Gastroesophageal sphincter (tissue), 4 donors: ENCODE data around the gene TFF1. TPM values are rescaled to one million over a fixed set of nuclear protein-coding genes. Genes with fewer than 3 reads are reported as not detected.

Source experiments
- ATAC-seq: fragments of 150-250 bp; one replicate; pipeline ENCODE4 v1.9.1; 2016; ENCODE audit warnings: mild to moderate bottlenecking, moderate library complexity
- H3K27ac ChIP-seq, 4 donors: fragments of 200-600 bp; sonication (generic) in 3 of 4; 1 replicate in 3 of 4; 2 replicates in 1 of 4; pipeline ENCODE4 v1.5.1; 2016 to 2019
- H3K27me3 ChIP-seq: fragments of 200-600 bp; sonication (generic); one replicate; pipeline ENCODE4 v1.5.1; 2019
- H3K36me3 ChIP-seq, 2 donors: fragments of 200-600 bp; sonication (generic); one replicate each; pipeline ENCODE4 v1.5.1; 2019; ENCODE audit warnings: control low read depth in 1 of 2
- H3K4me1 ChIP-seq, 3 donors: fragments of 200-600 bp; sonication (generic); 1 replicate in 2 of 3; 2 replicates in 1 of 3; pipeline ENCODE4 v1.5.1; 2016 to 2019; ENCODE audit warnings: control low read depth in 2 of 3
- H3K4me3 ChIP-seq, 2 donors: fragments of 200-600 bp; sonication (generic); one replicate each; pipeline ENCODE4 v1.5.1; 2019; ENCODE audit warnings: mild to moderate bottlenecking in 1 of 2, moderate library complexity in 1 of 2
- H3K9me3 ChIP-seq, 3 donors: fragments of 200-600 bp; sonication (generic); one replicate each; pipeline ENCODE4 v1.5.1; 2017 to 2019; ENCODE audit warnings: control low read depth in 2 of 3
- CTCF ChIP-seq, 4 experiments: fragments of 200-600 bp in 2 of 4; fragments of 450-650 bp in 2 of 4; sonication (generic) in 1 of 4; IDR thresholded peaks; one replicate each; pipeline ENCODE4 v1.5.1; 2017 to 2019; ENCODE audit warnings: antibody characterized with exemption in 4 of 4, mild to moderate bottlenecking in 2 of 4, moderate library complexity in 2 of 4
- EP300 ChIP-seq: sonication (generic); formaldehyde crosslinking; IDR thresholded peaks from one replicate; pipeline ENCODE4 v1.6.1; 2017; ENCODE audit warnings: antibody characterized with exemption, mild to moderate bottlenecking
- POLR2A ChIP-seq, 2 donors: fragments of 450-650 bp; IDR thresholded peaks; one replicate each; pipeline ENCODE4 v1.6.1; 2017; ENCODE audit warnings: antibody characterized with exemption in 2 of 2, mild to moderate bottlenecking in 2 of 2, moderate library complexity in 1 of 2
- POLR2AphosphoS5 ChIP-seq: sonication (generic); formaldehyde crosslinking; IDR thresholded peaks from one replicate; pipeline ENCODE4 v1.6.1; 2017; ENCODE audit warnings: antibody characterized with exemption
- WGBS, 2 donors: methylation state at CpG; one replicate each; pipeline ENCODE4 v1.1.5; 2018; ENCODE audit warnings: low coverage in 1 of 2; 5-methylcytosine and 5-hydroxymethylcytosine counted together
- total RNA-seq, 4 donors: library from RNA; depleted of rRNA; stranded (reverse); fragments of >200 nt; gene quantifications; one replicate each; pipeline ENCODE4 v1.1.0, GENCODE V29; 2016

TFF1 gene
- total RNA-seq, 4 donors from 2014 or later = not detected

- H3K9me3 ChIP-seq = peaks cover 0 to 3% (median 0%) of the 10 kb centered on the region in 3 donors
- WGBS, 2 donors = no CpG with 5 or more reads among the region's 2 CpGs
- no peak for ATAC-seq
Measured at GRCh38 chr21:42348762-42349161, 17.6 kb downstream of the TFF1 start.

GRCh38 chr21:42347601-42348327, 18.6 kb downstream of the TFF1 start:
- Histone ChIP-seq H3K9me3 (no peaks in the 10 kb centered on the region), H3K36me3 (no peaks in the 10 kb centered on the region), H3K27me3 (peaks cover 36% of the 10 kb centered on the region), H3K4me3 (no peak overlapping the region), H3K27ac (no peak overlapping the region), H3K4me1 (no peaks in the 10 kb centered on the region)
- no peak for ATAC-seq
- no peak for TF ChIP-seq POLR2AphosphoS5
- TF ChIP-seq POLR2A (IDR thresholded peaks at IDR 0.05) = no peak
- no peak for TF ChIP-seq EP300
- no peak for TF ChIP-seq CTCF (IDR thresholded peaks at IDR 0.05)
- WGBS, 2 donors = 84 to 94% methylated on average over 9 to 13 of the region's 30 CpGs

More at GRCh38 chr21:42348762-42349161, 17.6 kb downstream of the TFF1 start:
- TF ChIP-seq POLR2A (IDR thresholded peaks at IDR 0.05) (no peak), EP300 (no peak), POLR2AphosphoS5 (no peak), CTCF (IDR thresholded peaks at IDR 0.05) (no peak)
- Histone ChIP-seq H3K4me1 (no peaks in the 10 kb centered on the region), H3K27ac (no peak overlapping the region), H3K4me3 (no peak overlapping the region), H3K36me3 (no peaks in the 10 kb centered on the region), H3K27me3 (peaks cover 37% of the 10 kb centered on the region)

GRCh38 chr21:42346866-42347600, 19.3 kb downstream of the TFF1 start:
- H3K9me3 ChIP-seq = no peaks in the 10 kb centered on the region
- TF ChIP-seq EP300 = no peak
- TF ChIP-seq CTCF (IDR thresholded peaks at IDR 0.05) = no peak
- TF ChIP-seq POLR2AphosphoS5 = no peak
- TF ChIP-seq POLR2A (IDR thresholded peaks at IDR 0.05) = no peak
- H3K4me1 ChIP-seq = no peaks in the 10 kb centered on the region
- H3K27ac ChIP-seq = no peak overlapping the region
- no peak overlapping the region for H3K4me3 ChIP-seq
- no peak for ATAC-seq
- no peaks in the 10 kb centered on the region for H3K36me3 ChIP-seq
- H3K27me3 ChIP-seq = peaks cover 36% of the 10 kb centered on the region
- 70 to 88% methylated on average over 5 to 14 of the region's 30 CpGs for WGBS, 2 donors

GRCh38 chr21:42346441-42346840, 19.9 kb downstream of the TFF1 start:
- Histone ChIP-seq H3K36me3 (no peaks in the 10 kb centered on the region), H3K4me1 (no peaks in the 10 kb centered on the region), H3K27me3 (peaks cover 36% of the 10 kb centered on the region), H3K9me3 (no peaks in the 10 kb centered on the region), H3K27ac (no peak overlapping the region), H3K4me3 (no peak overlapping the region)
- no peak for TF ChIP-seq CTCF (IDR thresholded peaks at IDR 0.05)
- TF ChIP-seq POLR2A (IDR thresholded peaks at IDR 0.05) = no peak
- no peak for TF ChIP-seq EP300
- no peak for TF ChIP-seq POLR2AphosphoS5
- ATAC-seq = no peak
- 84 to 86% methylated on average over 3 to 7 of the region's 9 CpGs for WGBS, 2 donors

- Histone ChIP-seq H3K27me3 (peaks cover 32% of the 10 kb centered on the region), H3K4me3 (no peak overlapping the region), H3K36me3 (no peaks in the 10 kb centered on the region), H3K4me1 (no peaks in the 10 kb centered on the region), H3K9me3 (no peaks in the 10 kb centered on the region), H3K27ac (no peak overlapping the region)
- ATAC-seq = no peak
- TF ChIP-seq POLR2A (IDR thresholded peaks at IDR 0.05) (no peak), POLR2AphosphoS5 (no peak), EP300 (no peak), CTCF (IDR thresholded peaks at IDR 0.05) (no peak)
- 48 to 100% methylated on average over 2 to 4 of the region's 4 CpGs for WGBS, 2 donors
Measured at GRCh38 chr21:42344631-42345030, 21.7 kb downstream of the TFF1 start.
